Lower lobe of right lung (tissue), 2 donors: ENCODE results near the gene MRPS30. TPM values are rescaled to one million over a fixed set of nuclear protein-coding genes. Genes with fewer than 3 reads are reported as not detected.
"Not testable (repeated sequence)": the region's sequence is repeated elsewhere in the genome, so short reads cannot be mapped to it uniquely, and the experiment has no call there.

Experiments
- ATAC-seq, 2 donors: fragments of 200-7000 bp; cut with Tn5 transposase; one replicate each; pipeline ENCODE4 v1.9.1; 2020 to 2022; ENCODE audit warnings: mild to moderate bottlenecking in 2 of 2, moderate library complexity in 2 of 2
- DNase-seq: peaks from one replicate; pipeline ENCODE4 v3.0.0-alpha.2; 2020
- H3K27ac ChIP-seq: fragments of 200-600 bp; one replicate; pipeline ENCODE4 v1.8.0; 2022
- H3K27me3 ChIP-seq: fragments of 200-600 bp; one replicate; pipeline ENCODE4 v1.8.0; 2022; ENCODE audit warnings: low read depth
- H3K36me3 ChIP-seq: fragments of 200-600 bp; one replicate; pipeline ENCODE4 v1.8.0; 2022; ENCODE audit warnings: mild to moderate bottlenecking
- H3K4me1 ChIP-seq: fragments of 200-600 bp; one replicate; pipeline ENCODE4 v1.8.0; 2022
- H3K4me3 ChIP-seq: fragments of 200-600 bp; one replicate; pipeline ENCODE4 v1.8.0; 2022; ENCODE audit warnings: mild to moderate bottlenecking
- H3K9me3 ChIP-seq: fragments of 200-600 bp; one replicate; pipeline ENCODE4 v1.8.0; 2022
- CTCF ChIP-seq: fragments of 200-600 bp; IDR thresholded peaks from one replicate; pipeline ENCODE4 v1.8.0; 2022; ENCODE audit warnings: antibody characterized with exemption, mild to moderate bottlenecking
- intact Hi-C: fragments of 100-400 bp; cut with DNase I; formaldehyde crosslinking; loops from one replicate; pipeline ENCODE4 v1.11.0; 2022
- long read RNA-seq: library from polyadenylated mRNA; unstranded; transcript quantifications from one replicate; pipeline ENCODE4 v2.0.0, GENCODE V29; 2021
- total RNA-seq: library from RNA; stranded (reverse); fragmentation: NEBNext Ultra II Directional; extraction: Animal tissue kit (Norgen Biotek cat#: 25700); gene quantifications from one replicate; pipeline ENCODE4 v1.2.1, GENCODE V29; 2021
- donor health status: DM: no; HTN: yes; CAD: no; lungs with severe emphysema.

The MRPS30 gene
- total RNA-seq = 39.9 TPM
- long read RNA-seq, transcript MRPS30-202 (5 exons, 1,678 nt) = major isoform, 40 of 46 reads
- long read RNA-seq, partial matches to known transcripts = 5 of 46 reads
- long read RNA-seq, other reads (novel, unspliced or antisense) = 1 of 46 reads

- H3K9me3 ChIP-seq = no peaks in the 10 kb centered on the region
- H3K4me3 ChIP-seq = peak within 1 kb of the TSS; percentile 93
- H3K4me1 ChIP-seq = peaks cover 23% of the 10 kb centered on the region
- H3K27me3 ChIP-seq = no peaks in the 10 kb centered on the region
- peaks cover 25% of the 10 kb centered on the region for H3K36me3 ChIP-seq
- intact Hi-C loops = no loop called here
- peak; percentile 100 for ATAC-seq
- TF ChIP-seq CTCF = peak; percentile 28
- DNase-seq = peak; percentile 90
- peak within 1 kb of the TSS; percentile 91 for H3K27ac ChIP-seq
Observed at GRCh38 chr5:44808435-44809214, at the start of gene MRPS30. Gene MRPS30 (plus strand): TSS chr5:44808947. CDS start chr5:44808963, 16 bp downstream.

- Histone ChIP-seq H3K4me1 (no peaks in the 10 kb centered on the region), H3K27ac (no peak overlapping the region), H3K36me3 (no peaks in the 10 kb centered on the region), H3K4me3 (no peak overlapping the region), H3K27me3 (no peaks in the 10 kb centered on the region), H3K9me3 (no peaks in the 10 kb centered on the region)
- DNase-seq = no peak
- ATAC-seq = no peak
- intact Hi-C loops = no loop called here
- no peak for TF ChIP-seq CTCF
Observed at GRCh38 chr5:44769200-44769876, 39.4 kb upstream of the MRPS30 start.

DNA sequence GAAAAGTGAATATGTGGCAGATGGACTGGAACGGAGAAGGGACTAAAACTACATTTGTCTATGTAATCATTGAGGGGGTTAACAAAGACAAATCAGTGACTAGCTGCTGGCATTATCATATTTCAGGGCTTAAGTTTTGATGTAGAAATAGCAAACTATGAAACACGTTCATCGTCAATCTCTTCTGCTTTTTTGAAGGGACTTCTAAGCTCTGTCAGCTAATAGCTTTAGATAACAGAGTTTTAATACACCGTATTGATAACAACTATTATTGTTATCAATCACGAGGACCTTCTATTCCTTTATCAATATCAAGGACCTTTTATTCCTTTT, 38.9 kb upstream of the MRPS30 start:
- H3K4me1 ChIP-seq = no peaks in the 10 kb centered on the region
- H3K27me3 ChIP-seq = no peaks in the 10 kb centered on the region
- no peaks in the 10 kb centered on the region for H3K36me3 ChIP-seq
- intact Hi-C loops = no loop called here
- ATAC-seq (no peak), DNase-seq (no peak)
- no peak overlapping the region for H3K4me3 ChIP-seq
- no peaks in the 10 kb centered on the region for H3K9me3 ChIP-seq
- TF ChIP-seq CTCF = no peak
- no peak overlapping the region for H3K27ac ChIP-seq

DNA sequence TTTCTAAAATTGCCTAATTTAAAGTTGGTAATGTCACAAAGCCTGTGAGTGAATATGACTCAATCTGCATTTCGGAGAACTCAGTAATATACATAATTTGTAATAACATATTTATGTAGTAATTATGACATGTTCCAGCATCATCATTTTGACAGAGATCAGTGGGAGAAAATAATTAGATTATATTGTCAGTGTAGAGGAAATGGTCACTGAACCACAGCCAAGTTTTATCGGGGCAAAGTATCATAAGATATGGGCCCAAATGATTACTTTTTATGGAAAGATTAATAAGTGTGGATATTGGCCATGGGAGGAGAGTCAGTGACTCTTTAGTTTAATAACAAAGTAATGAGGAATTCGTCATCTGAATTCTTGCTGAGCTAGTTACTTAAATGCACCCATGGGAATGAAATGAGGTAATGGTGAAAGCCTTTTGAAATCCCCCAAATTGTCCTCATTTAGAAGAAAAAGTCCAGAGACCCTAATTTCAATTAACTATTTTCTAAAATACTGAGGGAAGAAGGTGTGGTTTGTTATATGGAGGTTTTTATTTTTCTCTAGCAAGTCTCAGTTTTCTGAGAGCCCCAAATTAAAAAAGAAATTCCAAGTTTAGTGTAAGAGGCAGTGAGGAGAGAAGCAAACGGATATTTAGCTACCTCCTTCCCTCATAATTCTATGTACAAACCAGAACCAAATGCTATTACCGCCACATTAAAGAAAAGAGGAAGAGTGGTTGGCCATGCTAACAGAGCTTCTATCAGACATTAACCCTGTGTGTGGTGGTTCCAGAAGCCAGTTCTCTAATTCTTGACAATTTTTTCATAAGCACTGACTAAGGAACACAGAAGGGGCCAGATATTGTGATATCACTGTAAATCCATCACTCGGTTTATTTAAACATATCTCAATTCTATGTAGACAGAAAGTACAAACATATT, 37.7 kb upstream of the MRPS30 start:
- H3K27me3 ChIP-seq = no peaks in the 10 kb centered on the region
- H3K9me3 ChIP-seq = no peaks in the 10 kb centered on the region
- no peaks in the 10 kb centered on the region for H3K36me3 ChIP-seq
- no peak for TF ChIP-seq CTCF
- DNase-seq = no peak
- no peak for ATAC-seq
- H3K4me1 ChIP-seq = no peaks in the 10 kb centered on the region
- no peak overlapping the region for H3K4me3 ChIP-seq
- intact Hi-C loops = no loop called here
- no peak overlapping the region for H3K27ac ChIP-seq

DNA sequence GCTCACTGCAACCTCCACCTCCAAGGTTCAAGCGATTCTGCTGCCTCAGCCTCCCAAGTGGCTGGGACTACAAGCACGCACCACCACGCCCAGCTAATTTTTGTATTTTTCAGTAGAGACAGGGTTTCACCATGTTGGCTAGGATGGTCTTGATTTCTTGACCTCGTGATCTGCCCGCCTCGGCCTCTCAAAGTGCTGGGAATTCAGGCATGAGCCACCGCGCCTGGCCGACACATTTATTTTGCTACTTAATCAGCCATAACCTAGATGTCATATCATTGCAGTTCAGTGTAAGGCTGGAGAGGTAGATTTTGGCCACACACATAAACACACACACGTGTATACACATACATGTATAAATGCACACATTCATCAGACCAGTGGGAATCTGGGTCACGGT, 36.4 kb upstream of the MRPS30 start:
- DNase-seq = not testable (repeated sequence)

More for the DNA sequence above, 36.4 kb upstream of the MRPS30 start:
- H3K4me3 ChIP-seq, H3K4me1 ChIP-seq, H3K27me3 ChIP-seq, ATAC-seq, H3K36me3 ChIP-seq, H3K9me3 ChIP-seq, H3K27ac ChIP-seq, intact Hi-C loops: not testable (repeated sequence)
